HFF-Myc (cell line): ENCODE results near the gene NHERF1.
A peak's percentile ranks its signal among the peaks of the same experiment; 100 is the strongest.

Experiments used
- DNase-seq: peaks from one replicate; pipeline ENCODE4 v3.0.0-alpha.2; 2011; ENCODE audit warnings: low read depth; ENCODE audit errors: extremely low read depth
- H3K4me3 ChIP-seq: replicated peaks from 2 replicates; pipeline ENCODE4 v1.5.1; 2011; ENCODE audit warnings: low read depth, mild to moderate bottlenecking, control low read depth, low read length
- TF ChIP-seq, protein P1 (sequence below): IDR thresholded peaks from 2 replicates; pipeline ENCODE4 v1.5.1; 2012; ENCODE audit warnings: mild to moderate bottlenecking, low read depth, low read length, control low read depth; ENCODE audit errors: missing control alignments

The NHERF1 gene

GRCh38 chr17:74798239-74798707, 49.8 kb downstream of the NHERF1 start:
- no peak overlapping the region for H3K4me3 ChIP-seq
- DNase-seq: peak; percentile 45
- TF ChIP-seq, protein P1, sequence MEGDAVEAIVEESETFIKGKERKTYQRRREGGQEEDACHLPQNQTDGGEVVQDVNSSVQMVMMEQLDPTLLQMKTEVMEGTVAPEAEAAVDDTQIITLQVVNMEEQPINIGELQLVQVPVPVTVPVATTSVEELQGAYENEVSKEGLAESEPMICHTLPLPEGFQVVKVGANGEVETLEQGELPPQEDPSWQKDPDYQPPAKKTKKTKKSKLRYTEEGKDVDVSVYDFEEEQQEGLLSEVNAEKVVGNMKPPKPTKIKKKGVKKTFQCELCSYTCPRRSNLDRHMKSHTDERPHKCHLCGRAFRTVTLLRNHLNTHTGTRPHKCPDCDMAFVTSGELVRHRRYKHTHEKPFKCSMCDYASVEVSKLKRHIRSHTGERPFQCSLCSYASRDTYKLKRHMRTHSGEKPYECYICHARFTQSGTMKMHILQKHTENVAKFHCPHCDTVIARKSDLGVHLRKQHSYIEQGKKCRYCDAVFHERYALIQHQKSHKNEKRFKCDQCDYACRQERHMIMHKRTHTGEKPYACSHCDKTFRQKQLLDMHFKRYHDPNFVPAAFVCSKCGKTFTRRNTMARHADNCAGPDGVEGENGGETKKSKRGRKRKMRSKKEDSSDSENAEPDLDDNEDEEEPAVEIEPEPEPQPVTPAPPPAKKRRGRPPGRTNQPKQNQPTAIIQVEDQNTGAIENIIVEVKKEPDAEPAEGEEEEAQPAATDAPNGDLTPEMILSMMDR: no peak

DNA sequence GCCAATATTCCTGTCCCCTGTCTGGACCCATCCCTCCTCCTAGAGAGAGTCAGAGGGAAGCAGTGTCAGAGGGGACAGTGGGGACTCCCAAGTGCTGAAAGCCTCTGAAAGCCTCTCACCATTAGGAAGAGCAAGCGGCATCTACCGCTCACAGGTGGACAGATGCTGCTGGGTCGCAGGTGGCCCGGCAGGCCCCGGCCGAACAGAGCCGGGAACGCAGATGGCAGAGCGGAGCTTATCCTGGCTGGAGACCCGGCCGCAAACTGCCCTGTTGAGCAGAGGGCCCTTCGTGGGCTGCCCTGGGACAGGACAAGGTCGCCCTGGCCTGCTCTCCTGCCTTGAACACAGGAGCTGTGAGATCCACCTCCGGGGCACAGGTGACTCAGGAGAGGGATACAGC, 50.7 kb downstream of the NHERF1 start:
- no peak for DNase-seq
- TF ChIP-seq, protein P1: no peak
- H3K4me3 ChIP-seq: no peak overlapping the region

- H3K4me3 ChIP-seq: no peak overlapping the region
- TF ChIP-seq, protein P1: no peak
- no peak for DNase-seq
Observed at GRCh38 chr17:74800531-74800930, 52.1 kb downstream of the NHERF1 start.

- no peak for DNase-seq
- TF ChIP-seq, protein P1: no peak
- no peak overlapping the region for H3K4me3 ChIP-seq
Observed at GRCh38 chr17:74801896-74802295, 53.5 kb downstream of the NHERF1 start.

DNA sequence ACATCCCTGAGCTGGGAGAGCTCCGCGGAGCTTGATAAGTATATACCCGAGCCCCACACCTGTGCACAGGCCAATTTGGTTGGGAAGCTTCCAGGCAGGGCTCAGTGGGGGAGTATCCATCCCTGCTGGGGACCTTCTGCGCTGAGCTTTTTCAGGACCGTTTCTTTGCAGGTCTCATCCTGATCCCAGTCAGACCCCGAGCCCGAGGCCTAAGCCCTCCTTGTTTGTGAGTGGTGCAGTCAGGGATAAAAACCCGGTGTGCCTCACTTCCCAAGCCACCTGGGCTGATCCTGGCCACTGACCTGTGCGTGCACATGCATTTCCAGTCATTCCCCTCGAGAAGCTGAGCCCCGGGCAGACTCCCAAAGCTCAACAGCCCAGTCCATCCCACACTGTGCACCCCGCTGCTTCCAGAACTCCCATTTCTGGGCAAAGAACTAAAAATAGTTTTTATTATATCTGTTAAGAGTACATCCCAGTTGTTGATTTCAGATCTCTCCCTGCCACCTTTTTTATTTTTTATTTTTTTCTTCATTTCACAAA, 55.0 kb downstream of the NHERF1 start:
- DNase-seq: no peak
- TF ChIP-seq, protein P1: no peak

DNA sequence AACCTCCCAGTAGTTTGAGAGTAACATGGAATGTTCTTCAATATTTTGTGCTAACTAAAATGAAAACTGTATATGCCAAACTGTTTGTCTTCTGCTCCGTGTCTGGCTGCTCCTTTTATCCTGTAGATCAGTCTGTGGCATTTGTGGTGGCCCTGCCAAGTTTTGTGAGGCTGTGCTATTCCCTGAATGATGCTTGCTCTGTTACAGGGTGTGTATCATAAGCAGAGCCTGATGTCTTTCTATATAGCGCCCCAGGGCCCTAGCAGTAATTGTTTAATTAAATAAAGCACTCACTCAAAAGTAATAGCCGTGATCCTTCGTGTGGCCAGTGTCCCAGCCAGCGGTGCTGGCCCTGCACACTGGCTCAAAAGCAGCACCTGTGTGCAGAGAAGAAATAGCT, 55.5 kb downstream of the NHERF1 start:
- H3K4me3 ChIP-seq: no peak overlapping the region
- TF ChIP-seq, protein P1: no peak
- DNase-seq: no peak

More for the DNA sequence above, 55.0 kb downstream of the NHERF1 start:
- no peak overlapping the region for H3K4me3 ChIP-seq

- no peak overlapping the region for H3K4me3 ChIP-seq
- TF ChIP-seq, protein P1: no peak
- DNase-seq: no peak
Observed at GRCh38 chr17:74804683-74805082, 56.3 kb downstream of the NHERF1 start.
